ENCODE results near the gene RPL11. TPM values are rescaled to one million over a fixed set of nuclear protein-coding genes. Genes with fewer than 3 reads are reported as not detected.

The RPL11 gene
- total and polyA plus RNA-seq, 2 of the 4 experiments (the other 2 are of a cell fraction), result 452 to 1,692 TPM

- H3K9ac ChIP-seq (ENCODE audit: low read depth, low read length), result no peak overlapping the region
- H3K4me3 ChIP-seq (ENCODE audit: insufficient read depth, low read depth, low read length), result no peak overlapping the region
- no peaks in the 10 kb centered on the region for H3K9me1 ChIP-seq (ENCODE audit: insufficient read depth, low read length)
- dilution Hi-C loops (cut with HindIII; ENCODE audit: low sequenced_read_pairs, unreplicated experiment), result no loop called here
- 49% methylated on average over 3 of the region's 7 CpGs; no CpG with 5 or more reads in 1 of the 2 experiments for WGBS, 2 experiments (ENCODE audit: extremely low coverage in 2 of 2, insufficient read length in 1 of 2)
- no peak overlapping the region for H3K18ac ChIP-seq (ENCODE audit: low read depth, low read length)
- H3K23ac ChIP-seq (ENCODE audit: low read depth, low read length), result no peak overlapping the region
- peaks cover 33% of the 10 kb centered on the region for H3K27me3 ChIP-seq (ENCODE audit: control insufficient read depth, insufficient read depth, low read length)
- H3K14ac ChIP-seq (replicated peaks; ENCODE audit: low read depth, low read length), result no peak overlapping the region
- H3K4ac ChIP-seq (ENCODE audit: low read depth, low read length), result no peak overlapping the region
- no peak overlapping the region for H2BK120ac ChIP-seq (ENCODE audit: low read depth, low read length)
- TF ChIP-seq USF2 (IDR thresholded peaks at IDR 0.05; ENCODE audit: low read depth, low read length) (no peak), CEBPB (IDR thresholded peaks at IDR 0.05; ENCODE audit: low read depth, low read length) (no peak), POLR2A (IDR thresholded peaks at IDR 0.05; ENCODE audit: low read depth, low read length) (no peak), RCOR1 (IDR thresholded peaks at IDR 0.05; ENCODE audit: insufficient replicate concordance, low read length) (no peak), MXI1 (IDR thresholded peaks at IDR 0.05; ENCODE audit: borderline replicate concordance, low read depth, low read length) (no peak), MAZ (IDR thresholded peaks at IDR 0.05; ENCODE audit: borderline replicate concordance, low read depth, low read length) (no peak), MAFK (IDR thresholded peaks at IDR 0.05; ENCODE audit: low read depth, low read length) (no peak), NFE2L2 (IDR thresholded peaks at IDR 0.05; ENCODE audit: low read depth, low read length) (no peak), SMC3 (IDR thresholded peaks at IDR 0.05; ENCODE audit: low read depth, low read length) (no peak), RAD21 (IDR thresholded peaks at IDR 0.05; ENCODE audit: low read length) (no peak), CHD1 (IDR thresholded peaks at IDR 0.05; ENCODE audit: low read depth, low read length) (no peak), RFX5 (IDR thresholded peaks at IDR 0.05; ENCODE audit: low read depth, low read length) (no peak), BHLHE40 (IDR thresholded peaks at IDR 0.05; ENCODE audit: low read depth, low read length) (no peak)
- peak overlapping the region; percentile 37 for H2AK9ac ChIP-seq (replicated peaks; ENCODE audit: low read depth, low read length, poor library complexity)
- CTCF ChIA-PET, result interaction anchor here (1.8 kb wide), 1 partner anchor 14 kb away, joined by 10 read pairs; no protein-coding TSS in a partner anchor
- in situ Hi-C loops (cut with MboI; ENCODE audit: low sequenced_read_pairs), result no loop called here
- no peak overlapping the region for H2AK5ac ChIP-seq (ENCODE audit: low read depth, low read length)
- POLR2A ChIA-PET (ENCODE audit: unreplicated experiment), result no interaction called here
- intact Hi-C loops (cut with micrococcal nuclease), result no loop called here
- H3K4me1 ChIP-seq (ENCODE audit: control insufficient read depth, insufficient read depth, low read length), result no peaks in the 10 kb centered on the region
- H4K91ac ChIP-seq (ENCODE audit: insufficient read depth, low read depth, low read length), result no peak overlapping the region
- no peak overlapping the region for H4K5ac ChIP-seq (ENCODE audit: low read depth, low read length)
- H4K8ac ChIP-seq (ENCODE audit: low read depth in 2 of 2, low read length in 2 of 2), result no peak overlapping the region
- H2BK5ac ChIP-seq (ENCODE audit: low read depth, low read length, poor library complexity, severe bottlenecking), result no peak overlapping the region
- H3K56ac ChIP-seq (ENCODE audit: extremely low read depth, insufficient read depth, low read length), result no peak overlapping the region
- no peak overlapping the region for H3K27ac ChIP-seq (ENCODE audit: insufficient read depth, low read length)
- no peaks in the 10 kb centered on the region for H3K36me3 ChIP-seq (ENCODE audit: control insufficient read depth, insufficient read depth, low read length)
- H2BK15ac ChIP-seq (ENCODE audit: low read depth, low read length), result no peak overlapping the region
- H4K20me1 ChIP-seq (ENCODE audit: insufficient read depth, low read length), result no peaks in the 10 kb centered on the region
- H2BK20ac ChIP-seq (ENCODE audit: low read depth, low read length), result no peak overlapping the region
- no peaks in the 10 kb centered on the region for H3K9me3 ChIP-seq (ENCODE audit: control insufficient read depth, insufficient read depth, low read length)
- H2AFZ ChIP-seq (replicated peaks; ENCODE audit: low read length, poor library complexity), result no peak overlapping the region
- no peak overlapping the region for H3K4me2 ChIP-seq (ENCODE audit: low read depth, low read length)
- no peaks in the 10 kb centered on the region for H3K79me1 ChIP-seq (ENCODE audit: low read depth in 1 of 2, low read length in 2 of 2)
- DNase-seq, result peak; percentile 28
- peak; percentile 46 for ATAC-seq (ENCODE audit: low read depth)
- no TSS peak for BruUV-seq (replicated peaks)
Measured at GRCh38 chr1:23651069-23651808, 40.4 kb upstream of the RPL11 start.
